Measurements from ENCODE around the gene LRRC75B.

The LRRC75B gene

DNA sequence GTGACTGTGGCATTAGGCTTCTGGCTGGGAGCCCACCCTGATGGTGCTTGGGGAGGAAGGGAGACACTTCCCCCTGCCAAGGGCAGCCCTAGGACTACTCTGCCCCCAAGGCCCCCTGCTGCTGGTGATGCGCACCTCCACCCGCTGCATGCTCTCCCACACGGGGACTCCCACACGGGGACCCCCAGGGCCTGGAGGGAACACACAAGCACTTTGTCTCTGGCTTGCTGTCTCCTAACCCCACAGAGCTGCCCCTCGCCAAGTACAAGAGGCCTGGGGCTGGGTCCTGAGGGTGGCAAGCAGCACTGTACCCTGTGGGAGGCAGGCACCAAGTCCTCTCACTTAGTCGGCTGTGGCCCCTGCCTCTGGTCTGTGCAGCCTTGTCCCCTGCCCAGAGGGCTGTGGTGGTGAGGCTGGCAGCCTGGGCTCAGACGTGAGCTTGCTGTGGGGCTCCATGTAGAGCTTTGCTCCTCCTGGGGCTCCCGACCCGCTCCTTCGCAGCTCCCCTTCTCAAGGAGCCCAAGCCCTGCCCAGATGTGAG, 7.9 kb downstream of the LRRC75B start:
- Histone ChIP-seq H3K27me3 (ENCODE audit: control insufficient read depth in 1 of 2, insufficient read depth in 1 of 2, low read length in 2 of 2) (no peaks in the 10 kb centered on the region), H2AFZ (ENCODE audit: low read depth, low read length) (no peak overlapping the region), H3K27ac (ENCODE audit: low read length, poor library complexity, severe bottlenecking) (no peak overlapping the region), H2BK120ac (ENCODE audit: low read depth, low read length) (no peak overlapping the region), H3K36me3 (ENCODE audit: control insufficient read depth in 1 of 2, insufficient read depth in 2 of 2, low read depth in 1 of 2, low read length in 2 of 2) (peaks cover 40 to 53% of the 10 kb centered on the region in 2 experiments), H4K8ac (ENCODE audit: low read length) (no peak overlapping the region), H2BK5ac (ENCODE audit: low read depth, low read length, poor library complexity, severe bottlenecking) (no peak overlapping the region), H3K4me3 (ENCODE audit: insufficient read depth in 1 of 2, low read depth in 1 of 2, low read length in 2 of 2) (no peak overlapping the region), H3K79me1 (replicated peaks; ENCODE audit: low read length, poor library complexity, severe bottlenecking) (no peaks in the 10 kb centered on the region), H3K9ac (ENCODE audit: low read length) (no peak overlapping the region), H3K14ac (ENCODE audit: low read length in 2 of 2) (no peak overlapping the region), H3K4me1 (ENCODE audit: control insufficient read depth, insufficient read depth, low read depth, low read length) (peaks cover 32% of the 10 kb centered on the region), H3K4me2 (ENCODE audit: low read length, poor library complexity, severe bottlenecking) (no peak overlapping the region), H2AK5ac (ENCODE audit: low read length, severe bottlenecking) (no peak overlapping the region), H3K4ac (ENCODE audit: low read depth in 1 of 2, low read length in 2 of 2) (no peak overlapping the region), H3K9me3 (ENCODE audit: control insufficient read depth, low read length) (no peaks in the 10 kb centered on the region), H4K91ac (ENCODE audit: low read length) (no peak overlapping the region), H2BK15ac (ENCODE audit: low read depth, poor library complexity, severe bottlenecking) (no peak overlapping the region), H3K23ac (ENCODE audit: low read length in 2 of 2) (no peak overlapping the region), H3K18ac (ENCODE audit: low read depth in 1 of 2, low read length in 2 of 2) (no peak overlapping the region), H2BK12ac (ENCODE audit: low read length in 2 of 2) (no peak overlapping the region)
- 90% methylated on average over 10 of the region's 10 CpGs for WGBS
- DNase-seq: no peak

GRCh38 chr22:24584166-24584790, 8.6 kb downstream of the LRRC75B start:
- H2BK15ac ChIP-seq (ENCODE audit: low read depth, poor library complexity, severe bottlenecking): peak overlapping the region; percentile 12
- peaks cover 32% of the 10 kb centered on the region for H3K4me1 ChIP-seq (ENCODE audit: control insufficient read depth, insufficient read depth, low read depth, low read length)
- no peak overlapping the region for H3K27ac ChIP-seq (ENCODE audit: low read length, poor library complexity, severe bottlenecking)
- no peaks in the 10 kb centered on the region for H3K79me1 ChIP-seq (replicated peaks; ENCODE audit: low read length, poor library complexity, severe bottlenecking)
- peaks cover 37 to 47% of the 10 kb centered on the region in 2 experiments for H3K36me3 ChIP-seq (ENCODE audit: control insufficient read depth in 1 of 2, insufficient read depth in 2 of 2, low read depth in 1 of 2, low read length in 2 of 2)
- H3K14ac ChIP-seq (ENCODE audit: low read length in 2 of 2): no peak overlapping the region
- H2AFZ ChIP-seq (ENCODE audit: low read depth, low read length): no peak overlapping the region
- H2AK5ac ChIP-seq (ENCODE audit: low read length, severe bottlenecking): no peak overlapping the region
- no peak overlapping the region for H3K23ac ChIP-seq (ENCODE audit: low read length in 2 of 2)
- peak overlapping the region; percentile 45 for H3K9ac ChIP-seq (ENCODE audit: low read length)
- no peaks in the 10 kb centered on the region for H3K27me3 ChIP-seq (ENCODE audit: control insufficient read depth in 1 of 2, insufficient read depth in 1 of 2, low read length in 2 of 2)
- no peak overlapping the region for H4K91ac ChIP-seq (ENCODE audit: low read length)
- WGBS: 96% methylated on average over 5 of the region's 5 CpGs
- H3K9me3 ChIP-seq (ENCODE audit: control insufficient read depth, low read length): no peaks in the 10 kb centered on the region
- no peak overlapping the region for H4K8ac ChIP-seq (ENCODE audit: low read length)
- H2BK5ac ChIP-seq (ENCODE audit: low read depth, low read length, poor library complexity, severe bottlenecking): no peak overlapping the region
- H3K18ac ChIP-seq (ENCODE audit: low read depth in 1 of 2, low read length in 2 of 2): no peak overlapping the region
- no peak for DNase-seq
- no peak overlapping the region for H2BK12ac ChIP-seq (ENCODE audit: low read length in 2 of 2)
- H3K4me2 ChIP-seq (ENCODE audit: low read length, poor library complexity, severe bottlenecking): no peak overlapping the region
- peak overlapping the region in 1 of 2 experiments; percentile 53 for H3K4me3 ChIP-seq (ENCODE audit: insufficient read depth in 1 of 2, low read depth in 1 of 2, low read length in 2 of 2)
- no peak overlapping the region for H3K4ac ChIP-seq (ENCODE audit: low read depth in 1 of 2, low read length in 2 of 2)
- no peak overlapping the region for H2BK120ac ChIP-seq (ENCODE audit: low read depth, low read length)

- H2AK5ac ChIP-seq (ENCODE audit: low read length, severe bottlenecking): no peak overlapping the region
- no peak overlapping the region for H2AFZ ChIP-seq (ENCODE audit: low read depth, low read length)
- peak overlapping the region in 1 of 2 experiments; percentile 53 for H3K4me3 ChIP-seq (ENCODE audit: insufficient read depth in 1 of 2, low read depth in 1 of 2, low read length in 2 of 2)
- no peak overlapping the region for H3K4ac ChIP-seq (ENCODE audit: low read depth in 1 of 2, low read length in 2 of 2)
- no peaks in the 10 kb centered on the region for H3K27me3 ChIP-seq (ENCODE audit: control insufficient read depth in 1 of 2, insufficient read depth in 1 of 2, low read length in 2 of 2)
- no peaks in the 10 kb centered on the region for H3K79me1 ChIP-seq (replicated peaks; ENCODE audit: low read length, poor library complexity, severe bottlenecking)
- H2BK5ac ChIP-seq (ENCODE audit: low read depth, low read length, poor library complexity, severe bottlenecking): no peak overlapping the region
- H3K4me1 ChIP-seq (ENCODE audit: control insufficient read depth, insufficient read depth, low read depth, low read length): peaks cover 25% of the 10 kb centered on the region
- WGBS: 89% methylated on average over 17 of the region's 19 CpGs
- H4K8ac ChIP-seq (ENCODE audit: low read length): no peak overlapping the region
- H3K14ac ChIP-seq (ENCODE audit: low read length in 2 of 2): no peak overlapping the region
- no peak overlapping the region for H2BK120ac ChIP-seq (ENCODE audit: low read depth, low read length)
- no peak for DNase-seq
- no peak overlapping the region for H3K4me2 ChIP-seq (ENCODE audit: low read length, poor library complexity, severe bottlenecking)
- peak overlapping the region; percentile 12 for H2BK15ac ChIP-seq (ENCODE audit: low read depth, poor library complexity, severe bottlenecking)
- peak overlapping the region; percentile 45 for H3K9ac ChIP-seq (ENCODE audit: low read length)
- no peak overlapping the region for H3K18ac ChIP-seq (ENCODE audit: low read depth in 1 of 2, low read length in 2 of 2)
- no peak overlapping the region for H2BK12ac ChIP-seq (ENCODE audit: low read length in 2 of 2)
- H3K36me3 ChIP-seq (ENCODE audit: control insufficient read depth in 1 of 2, insufficient read depth in 2 of 2, low read depth in 1 of 2, low read length in 2 of 2): peaks cover 32 to 39% of the 10 kb centered on the region in 2 experiments
- no peak overlapping the region for H3K23ac ChIP-seq (ENCODE audit: low read length in 2 of 2)
- no peak overlapping the region for H4K91ac ChIP-seq (ENCODE audit: low read length)
- H3K27ac ChIP-seq (ENCODE audit: low read length, poor library complexity, severe bottlenecking): no peak overlapping the region
- H3K9me3 ChIP-seq (ENCODE audit: control insufficient read depth, low read length): no peaks in the 10 kb centered on the region
Measured at GRCh38 chr22:24583221-24584165, 9.4 kb downstream of the LRRC75B start.

Measured in mesenchymal stem cell (in vitro differentiated cells and primary cell).